Measurements from ENCODE around the gene MCL1. TPM values are rescaled to one million over a fixed set of nuclear protein-coding genes. Genes with fewer than 3 reads are reported as not detected.

MCL1 gene
- total RNA-seq, 1 experiment from 2014 or later, result 261 TPM

DNA sequence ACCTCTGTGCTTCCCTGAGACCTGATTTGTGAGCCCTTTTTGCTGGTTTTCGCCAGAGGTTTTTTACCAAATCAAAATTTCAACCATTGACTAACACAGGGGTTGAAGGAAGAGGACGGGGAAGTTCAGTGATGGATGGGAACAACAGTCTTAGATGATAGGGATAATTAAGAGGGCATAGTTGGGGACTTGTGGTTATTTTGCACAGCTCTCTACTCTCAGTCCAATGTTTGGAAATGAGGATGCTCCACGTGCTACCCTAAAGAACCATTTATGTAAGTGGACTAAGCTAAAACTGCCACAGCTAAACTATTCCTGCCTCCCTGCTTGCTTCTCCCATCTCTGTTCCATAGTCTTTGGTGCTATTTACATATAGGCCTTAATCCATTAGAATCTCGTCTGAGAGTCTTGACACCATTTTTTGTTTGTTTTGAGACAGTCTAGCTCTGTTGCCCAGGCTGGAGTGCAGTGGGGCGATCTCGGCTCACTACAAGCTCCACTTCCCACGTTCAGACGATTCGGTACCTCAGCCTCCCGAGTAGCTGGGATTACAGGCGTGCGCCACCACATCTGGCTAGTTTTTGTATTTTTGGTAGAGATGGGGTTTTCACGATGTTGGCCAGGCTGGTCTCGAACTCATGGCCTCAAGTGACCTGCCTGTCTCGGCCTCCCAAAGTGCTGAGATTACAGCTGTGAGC is 684 bp upstream of the MCL1 start:
- BruUV-seq (replicated peaks), result TSS peak; percentile 77
- no peaks in the 10 kb centered on the region for H3K9me3 Mint-ChIP-seq (ENCODE audit: low read depth, unreplicated experiment)
- H3K27me3 Mint-ChIP-seq (ENCODE audit: unreplicated experiment), result no peaks in the 10 kb centered on the region

DNA sequence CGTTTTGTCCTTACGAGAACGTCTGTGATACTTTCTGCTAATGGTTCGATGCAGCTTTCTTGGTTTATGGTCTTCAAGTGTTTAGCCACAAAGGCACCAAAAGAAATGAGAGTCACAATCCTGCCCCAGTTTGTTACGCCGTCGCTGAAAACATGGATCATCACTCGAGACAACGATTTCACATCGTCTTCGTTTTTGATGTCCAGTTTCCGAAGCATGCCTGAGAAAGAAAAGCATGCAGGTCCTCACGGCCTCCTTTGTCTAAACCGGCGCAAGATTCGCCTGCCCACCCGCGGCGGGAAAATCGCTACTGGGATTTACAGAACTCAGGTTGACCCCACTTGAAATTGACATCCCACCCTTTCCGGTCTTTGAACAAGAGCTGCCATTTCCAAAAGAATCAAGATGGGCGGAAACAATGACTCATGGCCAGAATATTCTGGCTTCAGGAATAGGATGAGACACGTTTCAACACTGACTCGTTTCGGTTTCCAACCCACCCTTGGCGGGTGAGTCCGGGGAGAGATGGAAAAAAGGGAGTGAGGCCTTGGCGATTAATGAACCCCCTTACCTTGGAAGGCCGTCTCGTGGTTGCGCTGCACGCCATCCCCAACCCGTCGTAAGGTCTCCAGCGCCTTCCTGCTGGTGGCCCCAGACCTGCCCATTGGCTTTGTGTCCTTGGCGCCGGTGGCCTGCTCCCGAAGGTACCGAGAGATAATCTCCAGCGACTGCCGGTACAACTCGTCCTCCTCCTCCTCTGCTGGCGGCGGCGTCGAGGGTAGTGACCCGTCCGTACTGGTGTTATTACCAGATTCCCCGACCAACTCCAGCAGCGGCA is 919 bp downstream of the MCL1 start:
- TF ChIP-seq, protein P1, sequence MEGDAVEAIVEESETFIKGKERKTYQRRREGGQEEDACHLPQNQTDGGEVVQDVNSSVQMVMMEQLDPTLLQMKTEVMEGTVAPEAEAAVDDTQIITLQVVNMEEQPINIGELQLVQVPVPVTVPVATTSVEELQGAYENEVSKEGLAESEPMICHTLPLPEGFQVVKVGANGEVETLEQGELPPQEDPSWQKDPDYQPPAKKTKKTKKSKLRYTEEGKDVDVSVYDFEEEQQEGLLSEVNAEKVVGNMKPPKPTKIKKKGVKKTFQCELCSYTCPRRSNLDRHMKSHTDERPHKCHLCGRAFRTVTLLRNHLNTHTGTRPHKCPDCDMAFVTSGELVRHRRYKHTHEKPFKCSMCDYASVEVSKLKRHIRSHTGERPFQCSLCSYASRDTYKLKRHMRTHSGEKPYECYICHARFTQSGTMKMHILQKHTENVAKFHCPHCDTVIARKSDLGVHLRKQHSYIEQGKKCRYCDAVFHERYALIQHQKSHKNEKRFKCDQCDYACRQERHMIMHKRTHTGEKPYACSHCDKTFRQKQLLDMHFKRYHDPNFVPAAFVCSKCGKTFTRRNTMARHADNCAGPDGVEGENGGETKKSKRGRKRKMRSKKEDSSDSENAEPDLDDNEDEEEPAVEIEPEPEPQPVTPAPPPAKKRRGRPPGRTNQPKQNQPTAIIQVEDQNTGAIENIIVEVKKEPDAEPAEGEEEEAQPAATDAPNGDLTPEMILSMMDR (IDR thresholded peaks at IDR 0.05; ENCODE audit: unreplicated experiment), result no peak
- H3K4me1 Mint-ChIP-seq (ENCODE audit: low read depth, unreplicated experiment), result peaks cover 30% of the 10 kb centered on the region
- CTCF ChIA-PET, result interaction anchor here (0.6 to 2.3 kb wide), 8 partner anchors 17 to 507 kb away, joined by 3 to 22 read pairs (median 6); partner anchors contain the start of gene ENSA
- H3K36me3 Mint-ChIP-seq (ENCODE audit: insufficient read depth, unreplicated experiment), result peaks cover 73% of the 10 kb centered on the region
- BruUV-seq (replicated peaks), result TSS peak; percentile 27
- H3K4me3 Mint-ChIP-seq (ENCODE audit: low read depth, unreplicated experiment), result peak overlapping the region; percentile 99
- H3K27ac Mint-ChIP-seq (ENCODE audit: unreplicated experiment), result peak overlapping the region; percentile 99
- DNase-seq, result peak; percentile 67
- H3K9me3 Mint-ChIP-seq (ENCODE audit: low read depth, unreplicated experiment), result no peaks in the 10 kb centered on the region
- intact Hi-C loops (cut with micrococcal nuclease; ENCODE audit: unreplicated experiment), result loop anchor here (5.0 kb wide), 1 partner anchor 89 kb away; no protein-coding TSS in a partner anchor
- H3K27me3 Mint-ChIP-seq (ENCODE audit: unreplicated experiment), result no peaks in the 10 kb centered on the region

More for the DNA sequence above, 684 bp upstream of the MCL1 start:
- Mint-ChIP-seq H3K27ac (ENCODE audit: unreplicated experiment) (peak overlapping the region; percentile 99), H3K36me3 (ENCODE audit: insufficient read depth, unreplicated experiment) (peaks cover 57% of the 10 kb centered on the region), H3K4me1 (ENCODE audit: low read depth, unreplicated experiment) (peaks cover 23% of the 10 kb centered on the region), H3K4me3 (ENCODE audit: low read depth, unreplicated experiment) (peak overlapping the region; percentile 99)
- DNase-seq, result no peak
- TF ChIP-seq, protein P1 (IDR thresholded peaks at IDR 0.05; ENCODE audit: unreplicated experiment), result no peak
- CTCF ChIA-PET, result interaction anchor here (0.9 to 2.3 kb wide), 11 partner anchors 9 to 117 kb away, joined by 3 to 22 read pairs (median 3); partner anchors contain the start of genes ENSA and GOLPH3L
- intact Hi-C loops (cut with micrococcal nuclease; ENCODE audit: unreplicated experiment), result loop anchor here (5.0 kb wide), 1 partner anchor 87 kb away; no protein-coding TSS in a partner anchor

DNA sequence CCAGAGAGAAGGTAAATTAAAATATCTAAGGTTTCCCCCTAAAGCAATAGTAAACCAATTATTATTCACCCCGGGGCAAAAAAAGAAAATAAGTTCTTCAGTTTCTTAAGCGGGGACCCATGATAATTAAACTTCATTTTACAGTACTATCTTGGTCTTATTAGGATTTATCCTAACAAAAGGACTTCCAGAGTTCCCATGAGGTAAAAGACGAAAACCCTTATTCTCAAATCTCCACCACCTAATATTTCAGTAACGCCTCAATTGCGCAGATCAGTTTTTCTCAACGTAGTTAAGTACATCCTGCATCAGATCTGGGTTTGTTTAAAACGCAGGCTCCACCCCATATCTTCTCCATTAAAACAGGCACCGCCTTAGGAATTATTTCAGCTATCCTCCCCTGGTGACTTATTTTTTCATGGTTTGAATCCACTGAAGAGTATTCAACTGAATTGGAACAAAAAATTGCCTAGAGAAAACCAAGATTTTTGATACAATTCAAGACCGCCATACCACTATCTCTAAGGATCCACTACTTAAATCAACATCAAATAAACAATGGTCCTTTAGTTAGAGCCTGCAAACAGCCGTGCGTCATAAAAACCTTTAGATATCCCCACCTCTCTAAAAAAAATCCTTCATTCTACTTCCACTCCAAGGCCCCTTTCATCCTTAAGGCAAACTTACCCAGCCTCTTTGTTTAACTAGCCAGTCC is 1.7 kb downstream of the MCL1 start:
- H3K4me1 Mint-ChIP-seq (ENCODE audit: low read depth, unreplicated experiment), result peaks cover 30% of the 10 kb centered on the region
- no peaks in the 10 kb centered on the region for H3K27me3 Mint-ChIP-seq (ENCODE audit: unreplicated experiment)
- BruUV-seq (replicated peaks), result no TSS peak
- peak overlapping the region; percentile 99 for H3K4me3 Mint-ChIP-seq (ENCODE audit: low read depth, unreplicated experiment)
- intact Hi-C loops (cut with micrococcal nuclease; ENCODE audit: unreplicated experiment), result loop anchor here (2.0 to 5.0 kb wide), 3 partner anchors 15 to 90 kb away; no protein-coding TSS in a partner anchor
- DNase-seq, result no peak
- no peaks in the 10 kb centered on the region for H3K9me3 Mint-ChIP-seq (ENCODE audit: low read depth, unreplicated experiment)
- H3K27ac Mint-ChIP-seq (ENCODE audit: unreplicated experiment), result peak overlapping the region; percentile 99
- CTCF ChIA-PET, result interaction anchor here (1.1 to 1.8 kb wide), 3 partner anchors 10 to 45 kb away, joined by 3 to 6 read pairs (median 6); no protein-coding TSS in a partner anchor
- H3K36me3 Mint-ChIP-seq (ENCODE audit: insufficient read depth, unreplicated experiment), result peaks cover 81% of the 10 kb centered on the region
- TF ChIP-seq, protein P1 (IDR thresholded peaks at IDR 0.05; ENCODE audit: unreplicated experiment), result no peak

All from Calu3 (cell line).